ENCODE results near the gene MRRF.

The MRRF gene

DNA sequence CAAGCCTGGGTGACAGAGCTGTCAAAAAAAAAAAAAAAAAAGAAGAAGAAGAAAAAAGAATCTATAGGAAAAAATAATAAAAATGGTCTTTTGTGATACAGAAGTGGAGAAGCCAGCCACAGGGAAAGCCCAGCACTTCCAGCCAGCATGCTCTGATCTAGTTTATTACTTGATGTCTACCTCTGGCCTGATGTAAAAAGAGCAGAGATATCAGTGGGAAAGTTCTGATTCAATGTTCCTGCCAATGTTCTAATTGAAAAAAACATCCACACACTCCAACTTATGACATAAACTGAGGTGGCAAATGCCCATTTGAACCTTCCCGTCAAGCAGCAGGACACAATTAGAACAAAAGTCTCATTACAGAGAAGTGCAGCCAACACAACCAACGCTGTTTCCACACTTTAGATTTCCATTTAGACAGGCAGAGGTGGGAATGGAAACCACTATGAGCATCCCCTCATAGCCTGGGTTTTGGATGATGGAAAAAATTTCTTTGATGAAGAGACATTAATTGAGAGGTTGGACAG lies 5.7 kb upstream of the MRRF start:
- no peaks in the 10 kb centered on the region for H3K9me3 ChIP-seq (ENCODE audit: control insufficient read depth, insufficient read depth, low read length)
- peaks cover 20% of the 10 kb centered on the region; the same call in 1 of the 2 replicates for H3K4me1 ChIP-seq (ENCODE audit: control insufficient read depth, insufficient read depth, low read length)
- H3K9ac ChIP-seq (ENCODE audit: low read depth, low read length) = no peak overlapping the region
- no peak overlapping the region for H3K4me3 ChIP-seq (ENCODE audit: low read depth, low read length)
- H3K27ac ChIP-seq (ENCODE audit: low read depth, low read length) = no peak overlapping the region
- H3K27me3 ChIP-seq (ENCODE audit: control insufficient read depth, insufficient read depth, low read length) = no peaks in the 10 kb centered on the region
- H3K36me3 ChIP-seq (ENCODE audit: control insufficient read depth, insufficient read depth, low read length) = peaks cover 30% of the 10 kb centered on the region

GRCh38 chr9:122261469-122261881 lies 3.2 kb upstream of the MRRF start:
- no peak overlapping the region for H3K4me3 ChIP-seq (ENCODE audit: low read depth, low read length)
- no peak overlapping the region for H3K9ac ChIP-seq (ENCODE audit: low read depth, low read length)
- 0 out of 2 replicates have a peak, but pooled peaks cover 3% of the 10 kb centered on the region for H3K4me1 ChIP-seq (ENCODE audit: control insufficient read depth, insufficient read depth, low read length)
- H3K27ac ChIP-seq (ENCODE audit: low read depth, low read length) = no peak overlapping the region
- no peaks in the 10 kb centered on the region for H3K9me3 ChIP-seq (ENCODE audit: control insufficient read depth, insufficient read depth, low read length)
- peaks cover 24% of the 10 kb centered on the region for H3K36me3 ChIP-seq (ENCODE audit: control insufficient read depth, insufficient read depth, low read length)
- H3K27me3 ChIP-seq (ENCODE audit: control insufficient read depth, insufficient read depth, low read length) = no peaks in the 10 kb centered on the region

GRCh38 chr9:122262073-122262472 lies 2.6 kb upstream of the MRRF start:
- no peak overlapping the region for H3K9ac ChIP-seq (ENCODE audit: low read depth, low read length)
- H3K9me3 ChIP-seq (ENCODE audit: control insufficient read depth, insufficient read depth, low read length) = no peaks in the 10 kb centered on the region
- 0 out of 2 replicates have a peak, but pooled peaks cover 3% of the 10 kb centered on the region for H3K4me1 ChIP-seq (ENCODE audit: control insufficient read depth, insufficient read depth, low read length)
- H3K27me3 ChIP-seq (ENCODE audit: control insufficient read depth, insufficient read depth, low read length) = no peaks in the 10 kb centered on the region
- H3K36me3 ChIP-seq (ENCODE audit: control insufficient read depth, insufficient read depth, low read length) = peaks cover 24% of the 10 kb centered on the region
- no peak overlapping the region for H3K27ac ChIP-seq (ENCODE audit: low read depth, low read length)
- no peak overlapping the region for H3K4me3 ChIP-seq (ENCODE audit: low read depth, low read length)

GRCh38 chr9:122263699-122264349 lies 858 bp upstream of the MRRF start:
- peaks cover 24% of the 10 kb centered on the region for H3K36me3 ChIP-seq (ENCODE audit: control insufficient read depth, insufficient read depth, low read length)
- H3K4me1 ChIP-seq (ENCODE audit: control insufficient read depth, insufficient read depth, low read length) = 0 out of 2 replicates have a peak, but pooled peaks cover 3% of the 10 kb centered on the region

DNA sequence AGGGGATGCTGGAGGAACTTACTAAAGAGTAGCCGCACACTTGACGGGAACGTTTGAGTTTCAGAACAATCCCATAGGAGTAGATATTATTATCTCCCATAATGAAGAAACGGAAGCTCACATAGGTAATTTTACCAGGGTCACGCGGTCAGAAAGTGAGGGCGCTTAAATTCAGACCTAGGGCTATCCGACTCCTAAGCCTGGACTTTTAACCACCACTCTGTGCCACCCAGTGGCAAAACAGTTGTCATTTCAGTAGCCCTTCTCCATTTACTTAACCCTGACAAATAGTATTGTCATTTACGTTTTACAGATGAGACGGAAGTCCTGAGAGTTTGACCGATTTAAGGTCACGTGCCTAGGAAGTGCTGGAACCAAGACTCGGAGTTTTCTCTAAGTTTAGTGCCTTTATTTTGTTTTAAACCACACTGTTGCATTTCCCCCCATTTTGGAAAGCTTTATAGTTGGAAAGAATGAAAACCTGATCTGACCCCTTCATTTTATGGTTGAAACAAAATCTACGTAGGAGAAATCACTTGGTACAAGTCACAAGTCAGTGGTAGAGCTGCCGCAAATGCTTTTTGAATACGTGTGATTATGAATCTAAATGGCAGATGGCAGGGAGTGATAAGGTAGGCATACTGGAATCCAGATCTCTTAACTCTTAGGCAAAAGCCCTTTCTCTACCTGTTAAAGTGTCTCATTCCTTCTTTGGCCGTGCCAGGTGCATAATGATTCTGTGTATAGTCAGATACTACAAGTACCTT lies 650 bp downstream of the MRRF start:
- Histone ChIP-seq H3K4me3 (ENCODE audit: low read depth, low read length) (peak overlapping the region; percentile 88), H3K36me3 (ENCODE audit: control insufficient read depth, insufficient read depth, low read length) (peaks cover 13% of the 10 kb centered on the region), H3K27me3 (ENCODE audit: control insufficient read depth, insufficient read depth, low read length) (no peaks in the 10 kb centered on the region), H3K9ac (ENCODE audit: low read depth, low read length) (peak overlapping the region; percentile 90), H3K9me3 (ENCODE audit: control insufficient read depth, insufficient read depth, low read length) (no peaks in the 10 kb centered on the region), H3K4me1 (ENCODE audit: control insufficient read depth, insufficient read depth, low read length) (0 out of 2 replicates have a peak, but pooled peaks cover 3% of the 10 kb centered on the region), H3K27ac (ENCODE audit: low read depth, low read length) (peak overlapping the region; percentile 98)

More at GRCh38 chr9:122263699-122264349, 858 bp upstream of the MRRF start:
- H3K9ac ChIP-seq (ENCODE audit: low read depth, low read length) = peak overlapping the region; percentile 90
- H3K4me3 ChIP-seq (ENCODE audit: low read depth, low read length) = peak overlapping the region; percentile 88
- H3K27me3 ChIP-seq (ENCODE audit: control insufficient read depth, insufficient read depth, low read length) = no peaks in the 10 kb centered on the region
- no peaks in the 10 kb centered on the region for H3K9me3 ChIP-seq (ENCODE audit: control insufficient read depth, insufficient read depth, low read length)
- H3K27ac ChIP-seq (ENCODE audit: low read depth, low read length) = peak overlapping the region; percentile 98

DNA sequence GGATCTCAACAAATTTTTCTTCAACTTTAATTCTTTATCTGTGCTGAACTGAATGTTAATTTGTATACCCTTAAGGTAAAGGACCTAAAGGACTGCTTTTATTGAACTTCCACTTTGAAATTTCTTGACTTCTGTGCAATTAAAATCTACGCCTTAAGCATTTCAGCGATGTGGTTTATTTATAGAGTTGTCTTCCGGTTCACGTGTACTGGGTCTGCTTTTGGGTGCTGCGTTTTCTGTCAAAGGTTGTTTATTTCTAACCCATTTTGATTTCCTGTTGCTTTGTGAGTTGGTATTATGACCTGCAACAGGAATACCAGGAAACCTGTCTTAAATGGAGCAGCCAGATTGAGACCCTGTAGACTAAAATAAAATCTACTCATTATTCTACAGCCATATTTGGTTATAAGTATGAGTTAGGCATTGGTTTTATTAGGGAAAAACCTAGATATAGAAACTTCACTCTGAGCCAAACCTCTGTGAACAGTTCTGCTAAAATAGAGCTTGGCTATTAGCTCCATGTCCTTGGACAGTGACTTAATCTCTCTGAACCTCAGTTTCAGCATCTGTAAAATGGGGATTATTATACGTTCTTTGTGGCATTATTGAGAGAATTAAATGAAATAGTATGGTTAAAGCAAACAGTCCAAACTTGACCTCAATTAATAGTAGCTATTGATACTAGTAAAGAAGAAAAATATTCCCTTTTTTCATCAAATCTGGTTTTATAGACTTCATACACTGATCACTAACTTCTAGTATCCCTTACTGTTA lies 3.5 kb downstream of the MRRF start:
- Histone ChIP-seq H3K27ac (ENCODE audit: low read depth, low read length) (no peak overlapping the region), H3K4me3 (ENCODE audit: low read depth, low read length) (no peak overlapping the region), H3K4me1 (ENCODE audit: control insufficient read depth, insufficient read depth, low read length) (0 out of 2 replicates have a peak, but pooled peaks cover 3% of the 10 kb centered on the region), H3K9me3 (ENCODE audit: control insufficient read depth, insufficient read depth, low read length) (no peaks in the 10 kb centered on the region), H3K27me3 (ENCODE audit: control insufficient read depth, insufficient read depth, low read length) (no peaks in the 10 kb centered on the region), H3K36me3 (ENCODE audit: control insufficient read depth, insufficient read depth, low read length) (peaks cover 16% of the 10 kb centered on the region), H3K9ac (ENCODE audit: low read depth, low read length) (no peak overlapping the region)

- Histone ChIP-seq H3K27ac (ENCODE audit: low read depth, low read length) (no peak overlapping the region), H3K27me3 (ENCODE audit: control insufficient read depth, insufficient read depth, low read length) (no peaks in the 10 kb centered on the region), H3K9me3 (ENCODE audit: control insufficient read depth, insufficient read depth, low read length) (no peaks in the 10 kb centered on the region; the same call in 1 of the 2 replicates), H3K36me3 (ENCODE audit: control insufficient read depth, insufficient read depth, low read length) (peaks cover 34% of the 10 kb centered on the region), H3K9ac (ENCODE audit: low read depth, low read length) (no peak overlapping the region), H3K4me1 (ENCODE audit: control insufficient read depth, insufficient read depth, low read length) (no peaks in the 10 kb centered on the region), H3K4me3 (ENCODE audit: low read depth, low read length) (no peak overlapping the region)
Measured at GRCh38 chr9:122274055-122274454, 9.4 kb downstream of the MRRF start.

DNA sequence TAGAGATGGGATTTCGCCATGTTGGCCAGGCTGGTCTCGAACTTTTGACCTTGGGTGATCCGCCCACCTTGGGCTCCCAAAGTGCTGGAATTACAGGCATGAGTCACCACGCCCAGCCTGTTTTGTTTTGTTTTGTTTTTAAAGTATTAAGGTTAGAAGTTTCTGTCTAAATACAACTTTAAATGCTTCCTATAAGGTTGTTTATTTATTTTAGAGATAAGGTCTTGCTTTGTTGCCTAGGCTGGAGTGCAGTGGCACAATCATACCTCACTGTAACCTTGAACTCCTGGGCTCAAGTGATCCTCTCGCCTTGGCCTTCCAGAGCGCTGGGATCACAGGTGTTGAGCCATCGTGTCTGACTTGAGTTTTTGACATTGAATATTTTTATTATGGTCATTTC lies 11.4 kb downstream of the MRRF start:
- Histone ChIP-seq H3K27me3 (ENCODE audit: control insufficient read depth, insufficient read depth, low read length) (no peaks in the 10 kb centered on the region), H3K4me3 (ENCODE audit: low read depth, low read length) (no peak overlapping the region), H3K9me3 (ENCODE audit: control insufficient read depth, insufficient read depth, low read length) (no peaks in the 10 kb centered on the region; the same call in 1 of the 2 replicates), H3K4me1 (ENCODE audit: control insufficient read depth, insufficient read depth, low read length) (no peaks in the 10 kb centered on the region), H3K27ac (ENCODE audit: low read depth, low read length) (no peak overlapping the region), H3K9ac (ENCODE audit: low read depth, low read length) (no peak overlapping the region), H3K36me3 (ENCODE audit: control insufficient read depth, insufficient read depth, low read length) (peaks cover 40% of the 10 kb centered on the region)

- Histone ChIP-seq H3K9me3 (ENCODE audit: control insufficient read depth, insufficient read depth, low read length) (no peaks in the 10 kb centered on the region; the same call in 1 of the 2 replicates), H3K4me3 (ENCODE audit: low read depth, low read length) (no peak overlapping the region), H3K4me1 (ENCODE audit: control insufficient read depth, insufficient read depth, low read length) (peaks cover 5% of the 10 kb centered on the region; the same call in 1 of the 2 replicates), H3K36me3 (ENCODE audit: control insufficient read depth, insufficient read depth, low read length) (peaks cover 38% of the 10 kb centered on the region), H3K27ac (ENCODE audit: low read depth, low read length) (no peak overlapping the region), H3K27me3 (ENCODE audit: control insufficient read depth, insufficient read depth, low read length) (no peaks in the 10 kb centered on the region), H3K9ac (ENCODE audit: low read depth, low read length) (no peak overlapping the region)
Measured at GRCh38 chr9:122277285-122277897, 12.7 kb downstream of the MRRF start.

GRCh38 chr9:122281368-122281767 lies 16.7 kb downstream of the MRRF start:
- no peak overlapping the region for H3K27ac ChIP-seq (ENCODE audit: low read depth, low read length)
- no peaks in the 10 kb centered on the region; the same call in 1 of the 2 replicates for H3K9me3 ChIP-seq (ENCODE audit: control insufficient read depth, insufficient read depth, low read length)
- no peak overlapping the region for H3K9ac ChIP-seq (ENCODE audit: low read depth, low read length)
- H3K27me3 ChIP-seq (ENCODE audit: control insufficient read depth, insufficient read depth, low read length) = no peaks in the 10 kb centered on the region
- peaks cover 43% of the 10 kb centered on the region for H3K36me3 ChIP-seq (ENCODE audit: control insufficient read depth, insufficient read depth, low read length)
- H3K4me3 ChIP-seq (ENCODE audit: low read depth, low read length) = no peak overlapping the region
- peaks cover 9% of the 10 kb centered on the region; the same call in 1 of the 2 replicates for H3K4me1 ChIP-seq (ENCODE audit: control insufficient read depth, insufficient read depth, low read length)
